ENCODE data around the gene NKX6-2. TPM values are rescaled to one million over a fixed set of nuclear protein-coding genes. Genes with fewer than 3 reads are reported as not detected.

Gene NKX6-2
- total RNA-seq, 2 experiments from 2014 or later: not detected

DNA sequence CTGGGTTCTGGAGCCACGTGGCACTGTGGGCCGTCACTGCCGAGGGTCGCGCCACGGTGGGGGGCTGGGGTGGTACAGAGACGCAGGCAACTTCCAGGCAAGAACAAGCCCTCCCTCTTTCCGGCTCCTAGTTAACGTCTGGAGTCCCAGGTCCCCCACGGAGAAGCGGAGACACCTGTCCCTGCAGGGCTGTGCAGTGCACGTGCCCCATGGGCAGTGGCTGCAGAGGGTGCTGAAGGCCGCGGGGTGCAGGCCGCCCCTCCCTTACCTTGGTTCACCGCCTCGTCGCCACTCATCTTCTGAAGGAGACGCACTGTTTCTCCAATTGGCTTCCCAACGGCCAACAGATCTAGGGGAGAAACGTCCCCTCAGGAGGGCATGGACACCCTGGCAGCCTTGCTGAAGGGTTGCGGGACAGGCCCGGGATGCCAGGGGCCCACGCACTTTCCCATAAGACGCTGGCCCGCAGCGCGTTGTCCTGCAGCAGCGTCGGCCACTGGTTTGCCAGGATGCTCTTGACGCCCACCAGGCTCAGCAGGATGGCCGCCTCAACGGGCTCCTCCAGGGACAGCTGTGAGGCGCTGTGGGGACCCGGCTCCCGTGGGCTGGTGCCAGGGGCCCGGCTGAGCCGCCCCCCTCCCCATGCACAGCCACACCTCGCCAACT lies 24.3 kb upstream of the NKX6-2 start:
- ChIA-PET CTCF (no interaction called here), POLR2A (no interaction called here)
- Mint-ChIP-seq H3K27ac (no peak overlapping the region), H3K9me3 (ENCODE audit: low read depth) (no peaks in the 10 kb centered on the region), H3K27me3 (no peaks in the 10 kb centered on the region), H3K4me1 (no peaks in the 10 kb centered on the region), H3K36me3 (ENCODE audit: low read depth) (no peaks in the 10 kb centered on the region), H3K4me3 (no peak overlapping the region)
- intact Hi-C loops (cut with DNase I, micrococcal nuclease): no loop called here
- no peak for DNase-seq
- no peak for ATAC-seq

DNA sequence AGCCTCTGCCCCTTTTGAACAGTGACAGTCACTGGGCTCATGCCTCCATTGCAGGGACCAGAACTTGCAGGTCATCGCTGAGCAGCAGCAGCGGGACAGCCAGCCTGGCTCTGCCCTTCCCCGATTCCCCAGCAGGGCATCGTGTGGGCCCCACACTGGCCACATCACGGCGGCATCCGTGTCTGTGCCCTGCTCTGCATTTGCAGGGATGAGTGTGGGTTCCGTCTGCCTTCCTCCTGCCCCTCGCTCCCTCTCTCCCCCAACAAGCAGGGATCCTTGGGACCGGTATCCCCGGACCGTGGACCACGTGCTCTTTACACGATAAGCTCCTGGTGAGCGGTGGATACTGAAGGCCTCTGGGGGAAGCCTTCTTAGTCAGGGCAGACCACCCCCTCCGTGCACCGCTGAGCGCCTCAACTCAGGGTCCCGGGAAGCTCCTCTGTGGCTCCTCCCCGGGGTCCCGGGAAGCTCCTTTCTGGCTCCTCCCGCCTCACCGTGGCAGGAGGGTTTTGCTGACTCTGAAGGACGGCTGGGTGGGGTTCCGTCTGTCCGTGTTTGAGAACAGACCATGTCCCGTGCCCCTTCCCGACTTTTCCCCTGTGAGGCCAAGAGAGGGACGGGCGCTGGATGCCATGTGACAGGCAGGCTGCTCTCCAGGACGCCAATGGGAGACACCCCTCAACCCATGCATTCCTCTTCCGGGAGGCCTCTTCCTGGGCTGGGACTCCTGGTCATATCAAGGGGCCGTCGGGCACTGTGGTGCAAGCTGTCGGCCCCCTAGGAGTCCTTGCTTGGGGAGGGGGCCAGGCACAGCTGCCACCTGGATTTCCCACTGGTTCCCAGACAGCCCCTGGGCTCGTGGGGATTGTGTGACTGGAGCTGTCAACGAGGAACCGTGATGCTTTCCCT lies 23.5 kb upstream of the NKX6-2 start:
- no peaks in the 10 kb centered on the region for H3K9me3 Mint-ChIP-seq (ENCODE audit: low read depth)
- CTCF ChIA-PET: no interaction called here
- no peak for ATAC-seq

DNA sequence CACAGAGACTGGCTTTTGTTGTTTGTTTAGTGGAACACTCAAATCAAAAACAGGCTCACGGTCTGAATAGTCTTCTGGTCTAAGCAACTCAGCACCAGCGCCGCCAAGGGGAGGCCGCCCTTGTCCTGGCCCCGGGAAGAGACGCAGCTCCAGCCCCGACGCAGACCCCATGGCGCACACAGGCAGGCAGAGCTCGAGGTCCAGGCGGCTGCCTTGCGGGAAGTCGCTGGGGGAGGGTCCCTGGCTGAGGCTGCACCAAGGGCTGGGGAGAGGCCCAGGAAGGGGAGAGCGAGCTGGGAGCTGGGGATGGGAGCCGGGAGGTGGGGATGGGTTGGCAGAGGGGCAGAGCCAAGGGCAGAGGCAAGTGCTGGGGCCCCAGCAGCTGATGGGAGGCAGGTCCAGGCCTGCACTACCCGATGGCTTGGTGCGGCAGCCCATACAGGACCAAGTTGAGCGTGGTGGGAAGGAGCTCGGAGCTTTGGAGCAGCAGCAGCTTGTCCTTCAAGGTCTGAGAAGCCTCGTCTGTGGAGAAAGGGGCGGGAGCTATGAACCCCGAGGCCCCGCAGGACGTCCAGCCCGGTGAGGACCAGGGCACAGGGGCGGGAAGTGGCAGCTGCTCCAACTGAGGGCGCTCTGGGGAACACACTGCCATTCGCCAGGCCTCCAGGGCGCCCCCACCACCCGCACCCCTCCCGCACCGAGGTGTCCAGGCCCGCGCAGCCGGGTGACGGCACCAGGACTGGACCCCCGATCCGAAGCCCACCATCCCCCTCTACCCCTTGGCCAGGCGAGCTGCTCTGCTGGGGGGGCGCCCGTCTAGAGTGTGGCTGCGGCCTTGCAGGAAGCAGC lies 22.7 kb upstream of the NKX6-2 start:
- Mint-ChIP-seq H3K4me3 (no peak overlapping the region), H3K4me1 (no peaks in the 10 kb centered on the region), H3K9me3 (ENCODE audit: low read depth) (no peaks in the 10 kb centered on the region), H3K27ac (no peak overlapping the region), H3K36me3 (ENCODE audit: low read depth) (no peaks in the 10 kb centered on the region), H3K27me3 (no peaks in the 10 kb centered on the region)
- DNase-seq (no peak), ATAC-seq (no peak)
- intact Hi-C loops (cut with DNase I, micrococcal nuclease): no loop called here
- POLR2A ChIA-PET: no interaction called here
- CTCF ChIA-PET: no interaction called here

More for the DNA sequence above, 23.5 kb upstream of the NKX6-2 start:
- POLR2A ChIA-PET: no interaction called here
- H3K36me3 Mint-ChIP-seq (ENCODE audit: low read depth): no peaks in the 10 kb centered on the region
- no peak overlapping the region for H3K27ac Mint-ChIP-seq
- intact Hi-C loops (cut with DNase I, micrococcal nuclease): no loop called here
- no peaks in the 10 kb centered on the region for H3K27me3 Mint-ChIP-seq
- no peaks in the 10 kb centered on the region for H3K4me1 Mint-ChIP-seq
- DNase-seq: no peak
- H3K4me3 Mint-ChIP-seq: no peak overlapping the region

DNA sequence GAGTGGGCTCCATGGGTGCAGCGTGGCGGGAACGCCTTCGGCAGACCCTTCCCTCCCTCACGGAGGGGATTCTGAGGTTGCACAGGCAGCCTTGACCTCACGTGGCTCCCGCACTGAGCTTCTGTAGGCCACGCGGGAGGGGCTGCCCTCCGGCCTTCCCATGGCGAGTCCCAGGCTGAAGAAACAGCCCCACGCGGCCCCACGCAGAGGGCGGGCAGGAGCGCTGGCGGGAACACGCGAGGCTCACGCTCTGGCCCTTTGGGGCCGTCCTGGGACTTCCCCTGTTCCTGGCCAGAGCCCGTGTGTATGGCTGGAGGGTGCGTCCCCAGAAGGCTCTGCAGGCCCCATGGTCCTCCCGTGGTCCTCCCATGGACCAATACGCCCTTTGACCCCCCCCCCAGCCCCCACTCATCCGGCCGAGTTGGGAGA lies 21.7 kb upstream of the NKX6-2 start:
- intact Hi-C loops (cut with DNase I, micrococcal nuclease): no loop called here
- ATAC-seq: no peak
- CTCF ChIA-PET: no interaction called here
- H3K4me1 Mint-ChIP-seq: no peaks in the 10 kb centered on the region
- no peaks in the 10 kb centered on the region for H3K9me3 Mint-ChIP-seq (ENCODE audit: low read depth)
- no peak overlapping the region for H3K27ac Mint-ChIP-seq
- POLR2A ChIA-PET: no interaction called here
- H3K4me3 Mint-ChIP-seq: no peak overlapping the region
- DNase-seq: no peak
- no peaks in the 10 kb centered on the region for H3K27me3 Mint-ChIP-seq
- no peaks in the 10 kb centered on the region for H3K36me3 Mint-ChIP-seq (ENCODE audit: low read depth)

DNA sequence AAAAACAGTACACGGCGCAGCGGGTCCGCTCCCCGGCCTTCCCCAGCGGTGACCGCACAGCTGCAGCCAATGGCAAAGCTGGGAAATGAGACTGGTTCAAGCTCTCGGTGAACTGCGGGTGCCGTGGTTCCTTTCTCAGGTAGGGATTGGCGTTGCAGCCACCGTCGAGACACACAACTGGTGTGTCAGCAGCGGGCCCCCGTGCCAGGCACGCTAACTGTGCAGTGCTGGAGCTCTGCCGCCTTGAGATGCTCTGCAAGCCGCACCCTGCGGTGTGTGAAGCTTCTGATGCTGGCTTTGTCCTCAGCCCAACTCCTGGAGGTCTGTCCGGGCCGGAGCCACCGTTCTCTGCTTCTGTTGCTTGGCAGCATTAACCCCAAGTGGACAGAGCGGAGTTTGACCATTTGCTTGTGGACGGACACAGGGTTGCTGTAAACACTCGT lies 20.6 kb upstream of the NKX6-2 start:
- intact Hi-C loops (cut with DNase I, micrococcal nuclease): no loop called here
- Mint-ChIP-seq H3K4me3 (no peak overlapping the region), H3K27ac (no peak overlapping the region), H3K4me1 (no peaks in the 10 kb centered on the region), H3K9me3 (ENCODE audit: low read depth) (no peaks in the 10 kb centered on the region), H3K36me3 (ENCODE audit: low read depth) (no peaks in the 10 kb centered on the region), H3K27me3 (no peaks in the 10 kb centered on the region)
- ChIA-PET POLR2A (no interaction called here), CTCF (interaction anchor here (0.7 kb wide), 1 partner anchor 450 kb away, joined by 5 read pairs; no protein-coding TSS in a partner anchor)
- no peak for DNase-seq
- no peak for ATAC-seq

DNA sequence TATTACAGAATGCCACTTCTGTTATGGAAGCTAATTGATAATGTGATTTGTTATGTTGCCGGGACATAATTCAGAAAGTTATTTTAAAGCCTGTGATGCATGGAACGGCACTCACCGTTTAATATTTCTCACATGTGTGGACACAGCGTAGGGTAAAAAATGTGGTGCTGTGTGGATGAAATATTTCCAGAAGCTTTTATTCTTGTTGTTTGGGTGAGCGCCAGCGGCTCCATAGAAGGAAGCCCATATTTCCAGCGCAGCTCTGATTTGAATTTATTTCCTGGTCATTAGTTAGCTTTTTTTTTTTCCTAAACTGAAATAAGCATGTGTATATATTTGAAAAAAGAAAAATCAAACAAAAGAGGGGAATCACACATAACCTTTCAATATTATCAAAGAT lies 20.2 kb upstream of the NKX6-2 start:
- Mint-ChIP-seq H3K4me3 (no peak overlapping the region), H3K9me3 (ENCODE audit: low read depth) (no peaks in the 10 kb centered on the region), H3K27ac (no peak overlapping the region), H3K4me1 (no peaks in the 10 kb centered on the region), H3K27me3 (no peaks in the 10 kb centered on the region), H3K36me3 (ENCODE audit: low read depth) (no peaks in the 10 kb centered on the region)
- intact Hi-C loops (cut with DNase I, micrococcal nuclease): no loop called here
- ChIA-PET CTCF (interaction anchor here (0.7 kb wide), 1 partner anchor 451 kb away, joined by 5 read pairs; no protein-coding TSS in a partner anchor), POLR2A (no interaction called here)
- ATAC-seq (no peak), DNase-seq (no peak)

DNA sequence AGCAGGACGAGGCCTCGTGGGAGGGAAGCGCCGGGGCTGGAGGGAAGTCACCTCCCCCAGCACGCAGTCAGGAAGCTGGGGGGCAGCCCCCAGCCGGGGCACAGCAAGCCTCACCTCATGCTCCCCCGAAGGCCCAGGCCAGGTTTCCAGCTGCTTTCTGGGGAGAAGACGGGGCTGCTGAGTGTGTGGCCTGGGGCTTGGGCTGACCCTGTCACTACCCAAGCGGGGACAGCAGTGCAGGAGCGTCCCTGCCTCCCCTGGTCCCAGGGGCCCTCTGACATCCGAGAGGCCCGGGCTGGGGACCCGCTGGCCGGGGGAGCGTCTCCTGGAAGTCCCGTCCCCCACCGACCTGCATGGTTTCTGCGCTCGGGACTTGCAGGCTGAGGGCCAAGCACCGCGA lies 19.7 kb upstream of the NKX6-2 start:
- Mint-ChIP-seq H3K9me3 (ENCODE audit: low read depth) (no peaks in the 10 kb centered on the region), H3K4me3 (no peak overlapping the region), H3K36me3 (ENCODE audit: low read depth) (no peaks in the 10 kb centered on the region), H3K27me3 (no peaks in the 10 kb centered on the region), H3K4me1 (no peaks in the 10 kb centered on the region), H3K27ac (no peak overlapping the region)
- ChIA-PET CTCF (interaction anchor here (0.7 kb wide), 1 partner anchor 451 kb away, joined by 5 read pairs; no protein-coding TSS in a partner anchor), POLR2A (no interaction called here)
- ATAC-seq (no peak), DNase-seq (no peak)
- intact Hi-C loops (cut with DNase I, micrococcal nuclease): no loop called here

DNA sequence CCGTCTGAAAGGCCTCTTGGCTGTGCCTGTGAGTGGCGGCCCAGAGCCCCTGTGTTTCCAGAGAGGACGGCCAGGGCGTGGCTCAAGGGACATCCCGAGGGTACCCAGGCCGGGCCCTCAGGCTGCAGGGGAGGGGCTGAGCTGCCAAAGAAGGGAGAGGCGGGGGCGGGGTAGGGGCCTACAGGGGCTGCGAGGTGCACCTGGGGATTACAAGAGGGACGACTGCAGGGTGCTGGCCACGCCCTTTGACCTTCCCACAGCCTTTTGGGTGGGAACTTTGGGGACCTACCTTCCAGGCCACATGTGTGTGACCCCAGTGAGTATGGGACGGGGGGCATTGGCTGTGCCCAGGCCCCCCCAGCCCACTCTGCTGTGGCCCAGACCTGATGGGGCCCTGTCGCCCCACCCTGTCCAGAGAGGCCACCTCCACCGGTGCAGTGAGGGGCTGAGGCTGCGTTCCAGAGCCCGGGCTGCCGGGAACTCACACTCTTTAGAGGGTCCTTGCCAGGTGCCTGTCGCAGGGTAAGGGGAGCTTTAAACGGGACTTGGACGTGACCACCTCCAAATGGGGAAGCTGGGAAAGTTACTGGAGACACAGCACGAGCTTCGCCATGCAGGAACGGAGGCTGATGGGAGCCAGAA lies 19.0 kb upstream of the NKX6-2 start:
- DNase-seq (no peak), ATAC-seq (no peak)
- H3K27ac Mint-ChIP-seq: no peak overlapping the region
- intact Hi-C loops (cut with DNase I, micrococcal nuclease): no loop called here
- no peaks in the 10 kb centered on the region for H3K27me3 Mint-ChIP-seq
- ChIA-PET CTCF (no interaction called here), POLR2A (no interaction called here)
- no peaks in the 10 kb centered on the region for H3K9me3 Mint-ChIP-seq (ENCODE audit: low read depth)
- no peaks in the 10 kb centered on the region for H3K4me1 Mint-ChIP-seq
- no peak overlapping the region for H3K4me3 Mint-ChIP-seq
- no peaks in the 10 kb centered on the region for H3K36me3 Mint-ChIP-seq (ENCODE audit: low read depth)

DNA sequence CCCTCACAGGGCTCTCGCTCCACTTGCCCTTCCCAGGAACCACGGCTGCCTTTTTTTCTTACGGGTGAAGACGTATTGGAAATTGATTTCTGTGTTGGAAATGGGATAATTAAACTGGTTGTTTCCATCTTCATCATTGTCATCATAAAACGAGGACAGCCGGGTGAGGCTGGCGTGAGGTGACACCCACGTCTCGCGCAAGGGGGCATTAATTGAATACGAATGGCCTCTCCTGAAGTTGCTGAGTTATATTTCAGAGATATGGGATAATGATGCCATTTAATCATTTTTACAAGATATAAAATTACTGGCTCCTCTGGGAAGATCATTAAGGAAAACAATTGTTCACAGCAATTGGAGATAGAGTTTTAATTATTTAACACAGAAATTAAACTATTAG lies 18.3 kb upstream of the NKX6-2 start:
- DNase-seq (no peak), ATAC-seq (no peak)
- CTCF ChIA-PET: no interaction called here
- Mint-ChIP-seq H3K4me1 (no peaks in the 10 kb centered on the region), H3K4me3 (no peak overlapping the region), H3K9me3 (ENCODE audit: low read depth) (no peaks in the 10 kb centered on the region), H3K36me3 (ENCODE audit: low read depth) (no peaks in the 10 kb centered on the region), H3K27me3 (no peaks in the 10 kb centered on the region), H3K27ac (no peak overlapping the region)
- POLR2A ChIA-PET: no interaction called here
- intact Hi-C loops (cut with DNase I, micrococcal nuclease): no loop called here

DNA sequence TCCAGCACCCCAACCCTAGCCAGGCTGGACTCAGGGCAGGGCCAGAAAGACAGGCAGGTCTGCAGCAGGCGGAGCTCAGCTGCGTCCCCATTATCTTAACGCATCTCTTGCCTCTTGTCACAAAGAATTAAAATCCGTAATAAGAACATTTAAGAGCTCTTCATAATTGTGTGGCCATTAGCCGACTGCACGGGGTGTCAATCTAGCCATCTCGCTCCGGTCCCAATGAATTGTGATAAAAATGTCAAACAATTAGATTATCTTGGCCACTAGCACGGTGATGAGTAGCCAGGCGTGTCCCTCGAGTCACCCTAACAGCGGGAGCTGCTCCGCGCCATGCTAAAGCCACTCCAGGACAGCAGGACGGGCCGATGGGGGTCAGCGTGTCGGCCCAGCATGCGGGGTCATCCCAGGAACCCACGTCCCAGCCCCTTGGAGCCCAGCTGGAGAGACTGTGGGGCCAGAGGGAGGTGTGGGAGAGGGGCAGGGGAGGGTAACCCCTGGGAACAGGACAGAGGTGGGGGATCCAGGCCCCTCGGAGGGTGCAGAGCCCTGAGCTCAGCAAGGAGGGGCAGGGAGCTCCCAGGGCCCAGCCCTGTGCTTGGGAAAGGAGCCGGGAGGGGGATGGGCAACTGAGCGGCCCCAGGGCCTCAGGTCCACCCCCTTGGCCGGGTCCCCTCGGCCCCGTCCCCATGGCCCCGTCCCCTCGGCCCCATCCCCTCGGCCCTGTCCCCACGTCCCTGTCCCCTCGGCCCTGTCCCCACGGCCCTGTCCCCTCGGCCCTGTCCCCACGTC lies 17.7 kb upstream of the NKX6-2 start:
- intact Hi-C loops (cut with DNase I, micrococcal nuclease): no loop called here
- H3K4me1 Mint-ChIP-seq: no peaks in the 10 kb centered on the region
- no peak overlapping the region for H3K27ac Mint-ChIP-seq
- CTCF ChIA-PET: interaction anchor here (0.6 kb wide), 1 partner anchor 118 kb away, joined by 3 read pairs; no protein-coding TSS in a partner anchor
- DNase-seq (no peak), ATAC-seq (no peak)
- H3K4me3 Mint-ChIP-seq: no peak overlapping the region
- H3K9me3 Mint-ChIP-seq (ENCODE audit: low read depth): no peaks in the 10 kb centered on the region
- POLR2A ChIA-PET: no interaction called here
- no peaks in the 10 kb centered on the region for H3K27me3 Mint-ChIP-seq
- no peaks in the 10 kb centered on the region for H3K36me3 Mint-ChIP-seq (ENCODE audit: low read depth)

Measured in activated CD4-positive, alpha-beta T cell treated with anti-CD3 and anti-CD28 coated beads for 36 hours (primary cell).